ENCODE results near the gene TBC1D7. TPM values are rescaled to one million over a fixed set of nuclear protein-coding genes. Genes with fewer than 3 reads are reported as not detected.

The TBC1D7 gene
- total RNA-seq, 1 experiment from 2014 or later, result 22.9 TPM

GRCh38 chr6:13288969-13289391 is 39.4 kb downstream of the TBC1D7 start:
- H3K27ac ChIP-seq, result no peak overlapping the region
- DNase-seq (ENCODE audit: low read depth in 1 of 2, low spot score in 2 of 2), result no peak
- H3K4me1 ChIP-seq (replicated peaks), result no peaks in the 10 kb centered on the region
- no peak overlapping the region for H3K4me3 ChIP-seq
- H3K9me3 ChIP-seq (replicated peaks), result peaks cover 13% of the 10 kb centered on the region; the same call in 1 of the 2 replicates
- no peaks in the 10 kb centered on the region for H3K27me3 ChIP-seq (replicated peaks)
- H3K36me3 ChIP-seq, result peaks cover 6% of the 10 kb centered on the region

- DNase-seq (ENCODE audit: low read depth in 1 of 2, low spot score in 2 of 2), result no peak
- H3K4me3 ChIP-seq, result no peak overlapping the region
- peaks cover 13% of the 10 kb centered on the region; the same call in 1 of the 2 replicates for H3K9me3 ChIP-seq (replicated peaks)
- no peaks in the 10 kb centered on the region for H3K27me3 ChIP-seq (replicated peaks)
- H3K36me3 ChIP-seq, result peaks cover 3% of the 10 kb centered on the region; the same call in 1 of the 2 replicates
- H3K4me1 ChIP-seq (replicated peaks), result no peaks in the 10 kb centered on the region
- H3K27ac ChIP-seq, result no peak overlapping the region
These were observed 39.9 kb downstream of the TBC1D7 start for GRCh38 chr6:13288481-13288880.

GRCh38 chr6:13287104-13287503 is 41.2 kb downstream of the TBC1D7 start:
- Histone ChIP-seq H3K4me1 (replicated peaks) (no peaks in the 10 kb centered on the region), H3K4me3 (no peak overlapping the region), H3K36me3 (no peaks in the 10 kb centered on the region), H3K9me3 (replicated peaks) (peaks cover 13% of the 10 kb centered on the region; the same call in 1 of the 2 replicates), H3K27me3 (replicated peaks) (no peaks in the 10 kb centered on the region), H3K27ac (no peak overlapping the region)
- peak in 1 of 2 experiments; percentile 25 for DNase-seq (ENCODE audit: low read depth in 1 of 2, low spot score in 2 of 2)

GRCh38 chr6:13286181-13286580 is 42.2 kb downstream of the TBC1D7 start:
- Histone ChIP-seq H3K27me3 (replicated peaks) (no peaks in the 10 kb centered on the region), H3K4me1 (replicated peaks) (no peaks in the 10 kb centered on the region)
- no peak for DNase-seq (ENCODE audit: low read depth in 1 of 2, low spot score in 2 of 2)

GRCh38 chr6:13285705-13286104 is 42.6 kb downstream of the TBC1D7 start:
- DNase-seq (ENCODE audit: low read depth in 1 of 2, low spot score in 2 of 2), result no peak
- no peaks in the 10 kb centered on the region for H3K27me3 ChIP-seq (replicated peaks)
- H3K27ac ChIP-seq, result no peak overlapping the region
- H3K36me3 ChIP-seq, result no peaks in the 10 kb centered on the region
- no peak overlapping the region for H3K4me3 ChIP-seq
- no peaks in the 10 kb centered on the region for H3K4me1 ChIP-seq (replicated peaks)
- peaks cover 13% of the 10 kb centered on the region; the same call in 1 of the 2 replicates for H3K9me3 ChIP-seq (replicated peaks)

More at GRCh38 chr6:13286181-13286580, 42.2 kb downstream of the TBC1D7 start:
- H3K36me3 ChIP-seq, result no peaks in the 10 kb centered on the region
- no peak overlapping the region for H3K27ac ChIP-seq
- H3K4me3 ChIP-seq, result no peak overlapping the region
- peaks cover 13% of the 10 kb centered on the region; the same call in 1 of the 2 replicates for H3K9me3 ChIP-seq (replicated peaks)

GRCh38 chr6:13284646-13285045 is 43.7 kb downstream of the TBC1D7 start:
- Histone ChIP-seq H3K27me3 (replicated peaks) (no peaks in the 10 kb centered on the region), H3K36me3 (no peaks in the 10 kb centered on the region), H3K9me3 (replicated peaks) (peaks cover 13% of the 10 kb centered on the region; the same call in 1 of the 2 replicates), H3K27ac (no peak overlapping the region), H3K4me3 (no peak overlapping the region), H3K4me1 (replicated peaks) (no peaks in the 10 kb centered on the region)
- no peak for DNase-seq (ENCODE audit: low read depth in 1 of 2, low spot score in 2 of 2)

GRCh38 chr6:13283331-13283730 is 45.0 kb downstream of the TBC1D7 start:
- no peak for DNase-seq (ENCODE audit: low read depth in 1 of 2, low spot score in 2 of 2)
- H3K9me3 ChIP-seq (replicated peaks), result peaks cover 13% of the 10 kb centered on the region; the same call in 1 of the 2 replicates

GRCh38 chr6:13282393-13283069 is 45.8 kb downstream of the TBC1D7 start:
- no peak for DNase-seq (ENCODE audit: low read depth in 1 of 2, low spot score in 2 of 2)
- no peaks in the 10 kb centered on the region for H3K27me3 ChIP-seq (replicated peaks)
- H3K27ac ChIP-seq, result no peak overlapping the region
- peaks cover 10% of the 10 kb centered on the region; the same call in 1 of the 2 replicates for H3K9me3 ChIP-seq (replicated peaks)
- H3K4me3 ChIP-seq, result no peak overlapping the region
- no peaks in the 10 kb centered on the region for H3K4me1 ChIP-seq (replicated peaks)
- no peaks in the 10 kb centered on the region for H3K36me3 ChIP-seq

More at GRCh38 chr6:13283331-13283730, 45.0 kb downstream of the TBC1D7 start:
- Histone ChIP-seq H3K27ac (no peak overlapping the region), H3K36me3 (no peaks in the 10 kb centered on the region), H3K4me1 (replicated peaks) (no peaks in the 10 kb centered on the region), H3K27me3 (replicated peaks) (no peaks in the 10 kb centered on the region), H3K4me3 (no peak overlapping the region)

- no peak overlapping the region for H3K4me3 ChIP-seq
- no peak overlapping the region for H3K27ac ChIP-seq
- H3K36me3 ChIP-seq, result no peaks in the 10 kb centered on the region
- DNase-seq (ENCODE audit: low read depth in 1 of 2, low spot score in 2 of 2), result no peak
- no peaks in the 10 kb centered on the region for H3K4me1 ChIP-seq (replicated peaks)
- 0 out of 2 replicates have a peak, but pooled peaks cover 3% of the 10 kb centered on the region for H3K9me3 ChIP-seq (replicated peaks)
- H3K27me3 ChIP-seq (replicated peaks), result no peaks in the 10 kb centered on the region
These were observed 46.7 kb downstream of the TBC1D7 start for GRCh38 chr6:13281686-13282085.

- H3K4me3 ChIP-seq, result no peak overlapping the region
These were observed 48.1 kb downstream of the TBC1D7 start for GRCh38 chr6:13280254-13280653.

GRCh38 chr6:13278991-13279390 is 49.3 kb downstream of the TBC1D7 start:
- no peak overlapping the region for H3K27ac ChIP-seq
- no peak overlapping the region for H3K4me3 ChIP-seq
- no peak for DNase-seq (ENCODE audit: low read depth in 1 of 2, low spot score in 2 of 2)

More at GRCh38 chr6:13280254-13280653, 48.1 kb downstream of the TBC1D7 start:
- Histone ChIP-seq H3K9me3 (replicated peaks) (no peaks in the 10 kb centered on the region), H3K36me3 (no peaks in the 10 kb centered on the region), H3K27me3 (replicated peaks) (no peaks in the 10 kb centered on the region), H3K27ac (no peak overlapping the region), H3K4me1 (replicated peaks) (no peaks in the 10 kb centered on the region)
- DNase-seq (ENCODE audit: low read depth in 1 of 2, low spot score in 2 of 2), result no peak

GRCh38 chr6:13278164-13278563 is 50.2 kb downstream of the TBC1D7 start:
- no peaks in the 10 kb centered on the region for H3K9me3 ChIP-seq (replicated peaks)
- DNase-seq (ENCODE audit: low read depth in 1 of 2, low spot score in 2 of 2), result no peak
- H3K4me1 ChIP-seq (replicated peaks), result no peaks in the 10 kb centered on the region
- H3K27ac ChIP-seq, result no peak overlapping the region
- no peak overlapping the region for H3K4me3 ChIP-seq
- H3K36me3 ChIP-seq, result no peaks in the 10 kb centered on the region
- no peaks in the 10 kb centered on the region for H3K27me3 ChIP-seq (replicated peaks)

More at GRCh38 chr6:13278991-13279390, 49.3 kb downstream of the TBC1D7 start:
- H3K36me3 ChIP-seq, result no peaks in the 10 kb centered on the region
- no peaks in the 10 kb centered on the region for H3K4me1 ChIP-seq (replicated peaks)
- no peaks in the 10 kb centered on the region for H3K9me3 ChIP-seq (replicated peaks)
- no peaks in the 10 kb centered on the region for H3K27me3 ChIP-seq (replicated peaks)

GRCh38 chr6:13277231-13277630 is 51.1 kb downstream of the TBC1D7 start:
- H3K9me3 ChIP-seq (replicated peaks), result no peaks in the 10 kb centered on the region
- DNase-seq (ENCODE audit: low read depth in 1 of 2, low spot score in 2 of 2), result no peak
- H3K36me3 ChIP-seq, result no peaks in the 10 kb centered on the region
- H3K4me1 ChIP-seq (replicated peaks), result no peaks in the 10 kb centered on the region
- H3K27me3 ChIP-seq (replicated peaks), result no peaks in the 10 kb centered on the region
- no peak overlapping the region for H3K4me3 ChIP-seq
- no peak overlapping the region for H3K27ac ChIP-seq

GRCh38 chr6:13275435-13275989 is 52.8 kb downstream of the TBC1D7 start:
- Histone ChIP-seq H3K4me3 (no peak overlapping the region), H3K27me3 (replicated peaks) (no peaks in the 10 kb centered on the region), H3K4me1 (replicated peaks) (no peaks in the 10 kb centered on the region), H3K36me3 (no peaks in the 10 kb centered on the region), H3K9me3 (replicated peaks) (no peaks in the 10 kb centered on the region), H3K27ac (no peak overlapping the region)
- no peak for DNase-seq (ENCODE audit: low read depth in 1 of 2, low spot score in 2 of 2)

Data from SJSA1 (cell line).